ENCODE measurements around the gene SLC39A11.
"Not testable (repeated sequence)": the region's sequence is repeated elsewhere in the genome, so short reads cannot be mapped to it uniquely, and the experiment has no call there.

The SLC39A11 gene

DNA sequence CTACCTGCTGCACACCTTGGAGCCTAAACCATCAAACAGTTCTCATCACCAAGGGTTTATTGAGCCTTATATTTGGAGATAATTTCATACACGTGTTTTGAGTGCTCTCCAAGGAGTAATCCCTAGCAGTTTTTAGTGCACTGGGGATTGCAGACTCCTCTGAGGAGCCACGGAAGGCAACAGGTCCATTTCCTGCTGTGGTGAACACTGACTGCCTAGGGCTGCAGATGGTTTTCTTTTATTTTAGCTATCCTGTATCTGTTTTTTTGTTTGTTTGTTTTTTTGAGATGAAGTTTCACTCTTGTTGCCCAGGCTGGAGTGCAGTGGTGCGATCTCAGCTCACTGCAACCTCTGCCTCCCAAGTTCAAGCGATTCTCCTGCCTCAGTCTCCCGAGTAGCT, 93.0 kb downstream of the SLC39A11 start:
- peak; percentile 4 for DNase-seq

DNA sequence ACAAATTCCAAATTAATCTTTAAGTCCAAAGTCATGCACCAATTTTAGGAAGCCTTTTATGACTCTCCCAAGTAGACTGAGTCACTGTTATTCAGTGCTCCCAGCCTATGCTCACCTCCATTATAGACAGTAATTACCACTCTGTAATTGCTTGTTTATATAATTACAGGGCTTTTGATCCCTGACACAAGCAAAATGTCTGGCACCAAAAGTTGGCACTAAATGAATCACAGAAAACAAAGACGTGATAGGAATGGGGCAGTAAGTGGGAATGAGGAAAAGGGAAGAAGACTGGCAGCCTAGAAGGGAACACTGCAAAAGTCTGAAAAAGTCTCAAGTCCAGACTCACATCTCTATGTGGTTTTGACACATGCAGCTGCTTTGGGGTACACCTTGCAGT, 94.1 kb downstream of the SLC39A11 start:
- DNase-seq = no peak

DNA sequence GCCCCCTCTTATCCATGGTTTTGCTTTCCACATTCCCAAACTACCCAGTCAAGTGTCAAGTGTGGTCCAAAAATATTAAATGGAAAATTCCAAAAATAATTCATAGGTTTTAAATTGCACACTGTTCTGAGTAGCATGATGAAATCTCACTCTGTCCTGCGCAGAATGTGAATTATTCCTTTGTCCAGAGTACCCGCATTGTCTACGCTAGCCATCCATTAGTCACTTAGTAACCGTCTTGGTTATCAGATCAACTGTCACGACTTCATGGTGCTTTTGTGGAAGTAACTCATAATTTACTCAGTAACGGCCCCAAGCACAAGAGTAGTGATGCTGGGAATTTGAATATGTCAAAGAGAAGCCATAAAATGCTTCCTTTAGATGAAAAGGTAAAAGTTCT, 94.9 kb downstream of the SLC39A11 start:
- no peak for DNase-seq

DNA sequence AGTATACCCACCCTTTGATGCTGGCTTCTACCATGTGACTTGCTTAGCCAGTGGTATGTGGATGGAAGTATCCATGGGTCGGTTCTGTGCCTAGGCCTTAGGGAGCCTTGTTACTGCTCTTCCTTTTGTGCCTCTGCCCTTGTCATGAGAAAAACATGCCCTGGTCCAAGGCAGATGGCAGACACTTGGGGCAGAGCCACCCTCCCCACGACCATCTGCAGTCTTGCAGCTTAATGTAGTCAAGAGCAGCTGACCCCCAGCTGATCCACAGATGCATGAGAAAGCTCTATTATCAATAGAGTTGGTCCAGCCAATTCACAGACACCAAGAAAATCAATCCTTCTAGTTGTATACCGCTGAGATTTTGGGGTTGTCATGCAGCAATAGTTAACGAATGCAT, 95.7 kb downstream of the SLC39A11 start:
- no peak for DNase-seq

DNA sequence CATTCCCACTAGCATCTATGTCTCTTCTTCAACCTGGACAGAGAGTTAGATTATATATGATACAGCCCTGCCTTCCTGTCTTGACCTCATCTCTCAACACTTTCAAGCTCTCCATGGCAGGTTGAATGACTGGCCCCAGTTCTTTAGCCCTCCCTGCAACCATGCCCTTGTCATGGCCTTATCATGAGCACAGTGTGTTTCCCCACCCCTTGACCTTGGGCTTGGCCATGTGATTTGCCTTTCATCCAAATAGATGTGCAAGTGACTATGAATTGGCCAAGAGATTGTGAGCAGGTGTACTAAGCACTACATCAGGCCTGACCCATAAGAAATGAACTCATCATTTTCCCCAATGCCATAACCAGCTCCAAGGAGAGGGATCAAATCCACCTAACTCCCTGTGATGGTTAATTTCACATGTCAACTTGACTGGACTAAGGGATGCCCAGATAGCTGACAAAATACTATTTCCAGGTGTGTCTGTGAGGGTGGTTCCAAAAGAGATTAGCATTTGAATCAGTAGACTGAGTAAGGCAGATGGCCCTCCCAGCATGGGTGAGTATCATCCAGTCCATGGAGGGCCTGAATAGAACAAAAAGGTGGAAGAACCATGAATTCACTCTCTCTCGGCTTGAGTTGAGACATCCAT, 97.4 kb downstream of the SLC39A11 start:
- no peak for DNase-seq

DNA sequence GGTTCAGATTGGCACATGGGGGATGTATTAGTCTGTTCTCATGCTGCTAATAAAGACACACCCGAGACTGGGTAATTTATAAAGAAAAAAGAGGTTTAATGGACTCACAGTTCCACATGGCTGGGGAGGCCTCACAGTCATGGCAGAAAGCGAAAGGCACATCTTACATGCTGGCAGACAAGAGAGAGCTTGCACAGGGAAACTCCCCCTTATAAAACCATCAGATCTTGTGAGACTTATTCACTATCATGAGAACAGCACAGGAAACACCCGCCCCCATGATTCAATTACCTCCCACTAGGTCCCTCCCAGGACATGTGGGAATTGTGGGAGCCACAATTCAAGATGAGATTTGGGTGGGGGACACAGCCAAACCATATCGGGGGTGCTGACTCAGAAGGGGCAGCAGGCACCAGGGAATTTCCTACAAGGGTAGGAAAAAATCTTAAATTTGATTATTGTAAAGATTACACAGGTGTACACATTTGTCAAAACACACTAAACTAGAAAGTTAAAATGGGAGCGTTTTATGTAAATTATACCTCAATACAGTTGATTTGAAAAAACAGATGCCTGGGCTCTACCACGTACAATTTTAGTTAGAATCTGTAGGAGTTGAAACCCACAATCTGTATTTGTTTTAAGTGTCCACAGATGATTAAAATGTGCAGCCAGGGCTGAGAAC, 99.6 kb downstream of the SLC39A11 start:
- not testable (repeated sequence) for DNase-seq

DNA sequence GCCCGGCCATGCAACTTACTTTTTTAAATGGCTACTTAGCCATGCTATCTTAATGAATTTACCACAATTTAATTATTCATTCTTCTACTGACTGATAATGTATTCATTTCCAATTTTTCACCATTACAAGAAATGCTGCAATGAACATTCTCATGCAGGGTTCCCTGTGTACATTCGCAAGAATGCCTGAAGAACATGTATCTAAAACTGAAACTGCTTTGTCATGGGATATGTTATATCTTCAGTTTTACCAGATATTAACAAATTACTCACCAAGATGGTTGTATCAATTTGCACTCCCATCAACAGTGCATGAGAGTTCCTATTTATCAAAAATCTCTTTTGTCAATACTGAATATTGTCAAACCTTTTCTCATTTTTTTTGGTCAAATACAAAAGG, 100.8 kb downstream of the SLC39A11 start:
- no peak for DNase-seq

DNA sequence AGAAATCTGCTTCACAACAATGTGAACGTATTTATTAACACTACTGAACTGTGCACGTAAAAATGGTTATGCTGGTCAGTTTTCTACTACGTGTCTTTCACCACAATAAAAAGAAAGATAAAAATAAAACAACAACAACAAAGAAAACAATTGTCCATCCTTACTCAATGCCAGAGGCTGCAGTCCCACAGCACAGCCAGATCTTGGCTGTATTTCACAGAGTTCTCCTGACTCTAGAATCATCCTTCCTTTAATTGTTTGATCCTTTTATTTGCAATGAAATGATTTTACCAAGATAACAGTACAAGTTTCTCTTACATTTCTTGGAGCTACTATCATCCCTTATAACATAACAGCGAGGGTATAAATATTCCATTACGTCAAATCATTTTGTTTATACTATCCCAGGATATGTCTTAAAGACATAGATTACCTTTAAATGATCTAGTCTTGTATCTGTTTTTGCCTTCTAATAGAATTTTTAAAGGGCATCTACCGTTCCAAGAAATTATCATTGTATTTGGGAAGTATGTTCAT, 103.3 kb downstream of the SLC39A11 start:
- DNase-seq = no peak

DNA sequence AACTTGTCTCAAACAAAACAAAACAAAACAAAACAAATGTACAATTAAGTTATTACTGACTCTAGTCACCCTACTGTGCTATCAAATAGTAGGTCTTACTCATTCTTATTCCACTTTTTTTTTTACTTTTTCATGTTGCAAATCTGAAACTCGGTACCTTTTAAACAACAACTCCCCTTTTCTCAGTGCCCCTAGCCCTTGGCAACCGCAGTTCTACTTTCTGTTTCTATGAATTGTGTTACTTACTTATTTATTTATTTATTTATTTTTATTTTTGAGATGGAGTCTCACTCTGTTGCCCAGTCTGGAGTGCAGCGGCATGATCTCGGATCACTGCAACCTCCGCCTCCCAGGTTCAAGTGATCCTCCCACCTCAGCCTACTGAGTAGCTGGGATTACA, 104.0 kb downstream of the SLC39A11 start:
- no peak for DNase-seq

DNA sequence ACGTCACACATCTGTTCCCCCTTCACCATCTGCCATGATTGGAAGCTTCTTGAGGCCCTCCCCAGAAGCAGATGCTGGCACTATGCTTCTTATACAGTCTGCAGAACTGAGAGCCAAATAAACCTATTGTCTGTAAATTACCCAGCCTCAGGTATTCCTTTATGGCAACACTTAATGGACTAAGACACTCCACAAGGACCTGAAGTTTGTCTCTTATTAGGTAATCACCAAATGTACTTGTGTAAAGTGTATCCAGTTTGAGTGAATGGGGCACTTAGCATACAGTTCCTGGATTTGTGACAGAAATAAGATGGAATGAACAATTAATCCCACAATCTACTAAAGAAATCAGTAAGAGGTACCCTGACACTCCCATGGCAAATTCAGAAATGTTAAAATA, 105.3 kb downstream of the SLC39A11 start:
- DNase-seq = no peak

DNA sequence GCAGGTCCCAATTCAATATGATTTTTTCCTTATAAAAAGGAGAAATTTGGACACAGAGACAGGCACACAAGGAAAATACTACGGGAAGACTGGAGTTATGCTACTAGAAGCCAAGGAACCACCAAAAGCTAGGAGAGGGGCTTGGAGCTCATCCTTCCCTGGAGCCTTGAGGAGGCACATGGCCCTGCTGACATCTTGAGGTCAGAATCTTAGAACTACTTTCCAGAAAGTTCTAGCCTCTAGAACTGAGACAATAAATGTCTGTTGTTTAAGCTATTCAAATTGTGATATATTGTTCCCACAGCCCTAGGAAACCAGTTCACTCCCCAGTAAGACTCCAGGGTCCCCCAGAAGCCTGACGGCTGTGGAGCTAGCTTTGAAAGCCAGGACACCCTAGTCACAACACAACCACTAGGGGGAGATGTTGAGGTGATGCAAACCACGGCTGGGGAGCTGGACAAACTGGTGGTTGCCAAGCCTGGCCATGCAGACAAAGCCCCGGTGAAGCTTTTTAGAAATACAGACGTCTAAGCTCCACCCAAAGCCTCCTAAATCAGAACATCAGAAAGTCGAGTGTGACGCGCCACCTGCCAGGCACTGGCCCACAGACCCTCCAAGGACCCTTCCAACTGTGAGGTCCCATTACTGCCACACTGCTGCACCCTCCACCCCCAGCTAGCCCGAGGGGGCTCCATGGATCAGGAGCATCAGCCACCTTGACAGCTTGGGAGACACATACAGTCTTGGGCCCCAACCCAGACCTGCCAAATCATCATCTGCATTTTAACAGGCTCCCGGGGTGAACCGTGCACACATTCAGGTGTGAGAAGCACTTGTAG, 106.4 kb downstream of the SLC39A11 start:
- peak; percentile 70 for DNase-seq

DNA sequence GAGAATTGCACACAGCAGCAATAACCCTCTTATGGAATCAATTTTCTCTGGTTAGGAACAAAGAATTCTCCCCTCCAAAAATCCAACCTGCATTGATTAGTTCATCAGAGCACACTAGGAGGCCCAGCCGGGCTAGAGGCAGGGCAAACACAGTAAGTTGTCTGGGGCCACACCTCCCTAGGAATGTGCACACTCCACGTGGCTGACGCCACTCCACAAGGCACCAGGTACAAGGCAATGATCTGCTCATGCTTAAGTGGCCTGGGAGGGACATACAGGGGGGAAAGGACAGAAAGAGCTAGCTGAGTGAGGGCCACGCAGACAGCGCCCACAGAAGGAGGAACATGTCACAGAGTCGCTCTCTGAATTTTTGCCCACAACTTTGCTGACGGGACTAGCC, 107.6 kb downstream of the SLC39A11 start:
- no peak for DNase-seq

DNA sequence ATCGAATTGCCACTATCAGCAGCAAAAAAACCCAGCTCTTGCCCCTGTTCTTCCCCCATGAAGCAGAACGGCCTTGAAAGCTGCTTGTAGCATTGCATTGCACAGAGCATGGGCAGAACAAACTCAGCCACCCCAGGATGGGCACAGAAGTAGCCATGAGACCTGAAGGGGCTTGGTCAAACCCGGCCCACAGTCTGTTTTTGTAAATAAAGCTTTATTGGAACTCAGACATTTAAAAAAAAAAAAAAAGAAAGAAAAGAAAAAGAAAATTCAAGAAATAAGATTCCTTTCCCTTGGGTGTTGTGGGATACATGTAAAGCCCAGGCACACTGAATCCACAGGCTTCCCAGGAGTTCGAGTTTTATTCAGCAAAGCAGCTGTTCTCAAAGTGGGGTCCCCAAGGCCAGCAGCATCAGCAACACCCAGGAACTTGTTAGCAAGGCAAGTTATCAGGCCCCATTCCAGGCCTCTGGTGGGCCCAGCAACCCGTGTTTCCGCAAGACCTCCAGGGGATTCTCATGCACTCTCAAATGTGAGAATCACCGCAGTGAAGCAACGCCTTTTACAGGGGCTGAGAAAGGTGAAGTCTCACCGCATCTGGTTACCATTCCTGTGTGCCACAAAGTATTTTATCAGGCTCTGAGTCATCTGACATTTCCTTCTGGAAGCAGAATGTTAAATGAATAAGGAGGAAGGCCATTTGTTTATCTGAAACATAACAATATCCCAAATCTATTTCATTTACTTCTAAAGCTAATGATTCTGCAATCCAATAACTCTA, 108.2 kb downstream of the SLC39A11 start:
- DNase-seq = no peak

DNA sequence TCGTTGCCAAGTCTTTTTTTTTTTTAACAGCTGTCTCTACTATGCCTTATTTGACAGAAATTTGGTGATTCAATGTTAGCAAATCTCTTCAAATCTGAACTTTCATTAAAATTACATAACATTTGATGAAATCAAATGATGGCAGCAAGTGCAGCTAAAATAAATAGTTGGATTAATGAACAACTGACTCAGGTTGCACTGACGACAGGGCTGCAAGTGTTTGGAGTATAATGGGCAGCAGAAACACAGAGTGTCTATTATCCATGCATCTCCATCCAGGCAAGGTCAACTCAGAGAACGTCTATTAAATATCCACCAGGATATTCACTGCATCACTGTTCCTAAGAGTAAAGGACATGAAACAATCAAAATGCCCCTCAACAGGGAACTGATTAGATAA, 109.8 kb downstream of the SLC39A11 start:
- DNase-seq = no peak

DNA sequence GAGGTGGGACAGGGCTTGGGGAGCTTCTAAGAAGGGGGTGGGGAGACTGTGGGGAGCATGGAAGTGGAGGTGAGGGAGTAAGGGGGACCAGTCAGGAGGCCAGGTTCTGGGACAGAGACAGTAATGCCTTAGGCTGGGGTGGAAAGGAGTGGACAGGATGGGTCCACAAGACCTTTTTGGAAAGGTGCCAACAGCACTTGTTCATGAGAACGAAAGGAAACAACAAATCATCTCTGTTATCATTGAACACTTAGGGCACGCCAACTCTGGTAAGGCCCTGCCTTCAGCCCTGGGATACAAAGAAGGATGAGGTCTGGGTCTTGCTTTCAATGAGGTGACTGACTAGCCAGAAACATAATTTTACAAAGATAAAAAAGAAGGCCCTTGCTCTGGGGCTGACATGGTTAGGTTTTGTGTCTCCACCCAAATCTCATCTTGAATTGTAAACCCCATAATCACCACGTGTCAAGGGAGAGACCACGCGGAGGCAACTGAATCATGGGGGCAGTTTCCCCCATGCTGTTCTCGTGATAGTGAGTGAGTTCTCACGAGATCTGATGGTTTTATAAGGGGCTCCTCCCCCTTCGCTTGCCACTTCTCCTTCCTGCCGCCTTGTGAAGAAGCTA, 113.8 kb downstream of the SLC39A11 start:
- no peak for DNase-seq

DNA sequence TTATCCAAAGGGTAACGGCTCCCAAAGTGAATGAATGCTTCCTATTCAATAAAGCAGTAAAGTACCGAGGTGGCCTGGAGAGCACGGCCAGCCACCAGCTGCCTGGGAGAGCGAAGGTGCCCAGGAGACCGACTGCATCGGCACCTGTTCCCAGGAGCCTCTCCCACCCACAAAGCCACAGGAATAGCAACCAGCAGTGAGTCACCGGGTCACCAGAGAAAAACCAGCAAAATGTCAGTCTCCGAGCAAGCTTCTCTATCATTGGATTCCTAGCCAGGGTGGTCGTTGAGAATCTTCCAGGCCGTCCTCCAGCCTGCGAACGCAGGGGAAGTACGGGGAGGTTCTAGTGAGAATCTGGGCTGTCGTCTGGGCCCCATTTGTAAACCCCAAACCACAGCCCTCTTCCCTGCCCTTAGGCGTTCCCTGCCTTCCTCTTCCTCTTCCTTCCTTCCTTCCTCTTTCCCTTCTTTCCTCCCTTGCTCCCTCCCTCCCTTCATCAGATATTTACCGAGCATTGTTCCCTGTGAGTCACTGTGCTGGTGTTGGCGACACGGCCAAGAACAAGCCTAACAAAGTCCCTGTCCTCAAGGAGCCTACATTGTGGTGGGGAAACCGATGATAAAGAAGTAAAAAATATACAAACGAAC, 114.6 kb downstream of the SLC39A11 start:
- DNase-seq = no peak

DNA sequence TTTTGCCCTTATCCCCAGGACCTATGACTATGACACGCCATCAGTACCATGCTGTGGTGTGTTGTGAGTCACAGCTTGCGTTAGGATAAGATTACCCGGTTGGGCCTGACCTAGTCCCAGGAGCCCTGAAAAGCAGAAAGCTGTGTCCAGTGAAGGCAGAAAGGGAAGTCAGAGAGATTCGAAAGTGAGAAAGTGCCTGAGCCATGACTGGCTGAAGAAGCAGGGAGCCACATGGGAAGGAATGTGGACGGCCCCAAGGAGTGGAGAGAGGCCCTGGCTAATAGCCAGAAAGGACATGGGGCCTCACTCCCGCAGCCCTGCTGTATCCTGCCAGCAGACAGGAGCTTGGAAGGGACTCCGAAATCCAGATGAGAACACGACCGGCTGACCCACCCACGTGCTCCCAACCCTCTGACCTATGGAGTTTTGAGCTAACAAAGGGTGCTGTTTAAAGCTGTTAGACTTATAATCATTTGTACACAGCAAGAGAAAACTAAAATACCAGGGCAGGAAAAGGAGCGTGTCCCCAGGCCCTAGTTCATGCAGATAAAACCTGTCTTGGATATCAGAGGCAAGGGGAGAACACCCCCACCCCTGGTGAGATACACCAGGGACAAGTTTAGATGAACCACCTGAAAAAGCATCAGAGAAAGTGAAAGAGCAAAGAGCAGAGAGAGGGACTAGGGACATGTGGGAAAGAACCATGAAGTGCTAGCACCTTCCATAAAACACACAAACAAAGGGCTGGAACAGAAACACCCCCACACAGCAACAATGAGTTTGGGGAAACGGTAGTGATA, 115.3 kb downstream of the SLC39A11 start:
- no peak for DNase-seq

DNA sequence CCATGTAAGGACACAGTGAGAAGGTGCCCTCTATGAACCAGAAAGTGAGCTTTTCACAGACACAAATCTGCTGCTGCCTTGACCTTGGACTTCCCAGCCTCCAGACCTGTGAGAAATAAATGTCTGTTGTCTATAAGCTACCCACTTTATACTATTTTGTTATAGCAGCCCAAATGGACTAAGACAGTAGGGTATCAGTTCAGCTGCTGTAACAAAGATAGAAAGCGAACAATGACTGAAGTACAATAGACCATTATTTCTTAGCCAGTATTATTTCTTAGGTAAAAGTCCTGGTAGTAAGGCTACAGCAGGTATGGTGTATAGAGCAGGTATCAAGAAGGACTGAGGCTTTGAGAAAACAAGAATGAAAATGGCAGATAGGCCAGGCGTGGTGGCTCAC, 117.0 kb downstream of the SLC39A11 start:
- DNase-seq = no peak

DNA sequence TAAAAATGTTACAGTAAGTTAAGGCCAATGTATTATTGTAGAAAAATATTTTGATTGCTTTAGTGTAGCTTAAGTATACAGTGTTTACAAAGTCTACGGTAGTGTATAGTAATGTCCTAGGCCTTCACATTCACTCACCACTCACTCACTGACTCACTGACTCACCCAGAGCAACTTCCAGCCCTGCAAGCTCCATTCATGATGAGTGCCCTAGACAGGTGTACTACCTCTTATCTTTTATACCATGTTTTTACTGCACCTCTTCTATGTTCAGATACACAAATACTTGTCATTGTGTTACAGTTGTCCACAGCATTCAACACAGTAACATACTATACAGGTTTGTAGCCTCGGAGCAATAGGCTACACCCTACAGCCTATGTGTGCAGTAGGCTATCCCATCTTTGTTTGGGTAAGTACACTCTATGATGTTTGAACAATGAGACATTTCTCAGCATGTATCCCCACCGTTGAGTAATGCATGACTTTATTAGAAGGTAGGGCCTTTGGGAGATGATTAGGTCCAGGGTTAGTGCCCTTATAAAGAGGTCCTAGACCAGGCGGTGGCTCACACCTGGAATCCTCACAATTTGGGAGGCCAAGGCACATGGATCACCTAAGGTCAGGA, 117.8 kb downstream of the SLC39A11 start:
- DNase-seq = no peak

DNA sequence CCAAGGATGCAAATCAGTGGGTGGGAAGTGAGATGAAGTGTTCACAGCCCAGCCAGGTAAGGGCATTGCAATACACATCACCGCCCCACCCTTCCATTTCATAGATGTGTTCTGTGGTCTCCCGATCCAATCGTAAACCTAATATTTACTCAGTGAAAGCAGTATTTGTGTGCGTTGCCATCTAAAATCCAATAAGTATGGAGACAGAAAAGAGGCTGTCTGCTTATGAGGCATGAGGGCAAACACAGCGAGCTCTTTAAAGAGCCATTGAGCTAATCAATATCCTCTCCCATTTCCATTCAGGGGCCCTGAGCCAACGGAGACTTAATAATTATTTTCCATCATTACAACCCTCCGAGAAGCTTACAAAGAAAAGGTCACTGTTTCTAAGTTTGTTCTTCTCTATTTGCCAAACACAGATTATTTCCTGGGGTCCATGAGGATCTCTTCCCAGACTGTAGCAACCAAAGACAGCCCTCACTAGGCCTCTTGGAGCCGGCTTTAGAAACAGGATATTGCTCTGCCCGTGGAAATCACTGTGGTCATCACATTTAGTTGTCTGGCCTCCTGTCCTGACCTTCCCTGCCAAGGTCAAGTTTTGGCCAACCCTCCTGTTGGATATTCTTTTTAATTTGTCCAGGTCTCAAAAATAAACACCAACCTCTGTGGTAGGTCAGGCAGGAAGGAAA, 120.1 kb downstream of the SLC39A11 start:
- no peak for DNase-seq
